H9 (cell line): ENCODE data around the gene TTC23. TPM values are rescaled to one million over a fixed set of nuclear protein-coding genes. Genes with fewer than 3 reads are reported as not detected.

Experiments used
- DNase-seq: peaks from one replicate; pipeline ENCODE4 v3.0.0-alpha.2; 2017
- H2AFZ ChIP-seq: one replicate; pipeline ENCODE4 v1.6.1; 2013; ENCODE audit warnings: mild to moderate bottlenecking, low read length, control low read depth, moderate library complexity
- H2AK5ac ChIP-seq: 2 replicates; pipeline ENCODE4 v1.6.1; 2013; ENCODE audit warnings: low read length, control low read depth, mixed read lengths; ENCODE audit not compliant: insufficient read length
- H2BK120ac ChIP-seq: one replicate; pipeline ENCODE4 v1.6.1; 2013; ENCODE audit warnings: low read depth, mild to moderate bottlenecking, low read length, control low read depth, inconsistent platforms; ENCODE audit not compliant: poor library complexity, severe bottlenecking
- H2BK12ac ChIP-seq: 2 replicates; pipeline ENCODE4 v1.6.1; 2013; ENCODE audit warnings: low read length, control low read depth, mixed read lengths, low read depth; ENCODE audit not compliant: insufficient read length
- H2BK15ac ChIP-seq: 2 replicates; pipeline ENCODE4 v1.6.1; 2013; ENCODE audit warnings: low read depth, low read length, control low read depth
- H2BK20ac ChIP-seq: one replicate; pipeline ENCODE4 v1.6.1; 2013; ENCODE audit warnings: low read depth, mild to moderate bottlenecking, low read length, control low read depth, inconsistent platforms; ENCODE audit not compliant: poor library complexity, severe bottlenecking
- H2BK5ac ChIP-seq: 2 replicates; pipeline ENCODE4 v1.6.1; 2013; ENCODE audit warnings: low read length, control low read depth, mixed read lengths; ENCODE audit not compliant: insufficient read length
- H3K14ac ChIP-seq: 2 replicates; pipeline ENCODE4 v1.6.1; 2013; ENCODE audit warnings: low read length, control low read depth; ENCODE audit not compliant: insufficient read depth
- H3K18ac ChIP-seq: 2 replicates; pipeline ENCODE4 v1.6.1; 2013; ENCODE audit warnings: low read depth, mild to moderate bottlenecking, mixed read lengths, low read length, control low read depth; ENCODE audit not compliant: insufficient read length
- H3K23ac ChIP-seq: 2 replicates; pipeline ENCODE4 v1.6.1; 2013; ENCODE audit warnings: low read length, control low read depth, mixed read lengths, low read depth; ENCODE audit not compliant: insufficient read length
- H3K23me2 ChIP-seq: 2 replicates; pipeline ENCODE4 v1.6.1; 2013; ENCODE audit warnings: low read depth, mild to moderate bottlenecking, mixed read lengths, low read length, control low read depth; ENCODE audit not compliant: insufficient read length, poor library complexity, severe bottlenecking
- H3K27ac ChIP-seq: 2 replicates; pipeline ENCODE4 v1.5.1; 2013; ENCODE audit warnings: low read length, control low read depth, mixed read lengths, low read depth; ENCODE audit not compliant: insufficient read length
- H3K27me3 ChIP-seq: 2 replicates; pipeline ENCODE4 v1.6.1; 2013; ENCODE audit warnings: low read length, control low read depth, inconsistent platforms; ENCODE audit not compliant: insufficient read depth
- H3K4ac ChIP-seq: 2 replicates; pipeline ENCODE4 v1.6.1; 2013; ENCODE audit warnings: low read depth, mild to moderate bottlenecking, control low read depth, inconsistent platforms, low read length, moderate library complexity
- H3K4me1 ChIP-seq: 2 replicates; pipeline ENCODE4 v1.6.1; 2013; ENCODE audit warnings: low read length, control low read depth, inconsistent platforms; ENCODE audit not compliant: insufficient read depth
- H3K4me2 ChIP-seq: 2 replicates; pipeline ENCODE4 v1.6.1; 2013; ENCODE audit warnings: low read length, control low read depth, mixed read lengths; ENCODE audit not compliant: insufficient read length, insufficient read depth
- H3K56ac ChIP-seq: 2 replicates; pipeline ENCODE4 v1.6.1; 2013; ENCODE audit warnings: low read depth, mild to moderate bottlenecking, mixed read lengths, low read length, control low read depth; ENCODE audit not compliant: insufficient read length
- H3K79me1 ChIP-seq: 2 replicates; pipeline ENCODE4 v1.6.1; 2013; ENCODE audit warnings: low read depth, mild to moderate bottlenecking, moderate library complexity, low read length, control low read depth, inconsistent platforms; ENCODE audit not compliant: insufficient read depth, poor library complexity, severe bottlenecking
- H3K79me2 ChIP-seq: 2 replicates; pipeline ENCODE4 v1.6.1; 2013; ENCODE audit warnings: low read length, control low read depth, inconsistent platforms; ENCODE audit not compliant: insufficient read depth
- H3K9ac ChIP-seq: 2 replicates; pipeline ENCODE4 v1.6.1; 2013; ENCODE audit warnings: low read length, control low read depth, mixed read lengths; ENCODE audit not compliant: insufficient read length; ENCODE audit errors: extremely low read depth
- H3K9me3 ChIP-seq: one replicate; pipeline ENCODE4 v1.6.1; 2013; ENCODE audit warnings: low read depth, low read length, inconsistent platforms; ENCODE audit not compliant: control insufficient read depth
- H3T11ph ChIP-seq: one replicate; pipeline ENCODE4 v1.6.1; 2013; ENCODE audit warnings: mild to moderate bottlenecking, low read length, control low read depth, inconsistent platforms
- H4K20me1 ChIP-seq: one replicate; pipeline ENCODE4 v1.6.1; 2013; ENCODE audit not compliant: control insufficient read depth, insufficient read length, insufficient read depth
- H4K5ac ChIP-seq: 2 replicates; pipeline ENCODE4 v1.6.1; 2013; ENCODE audit warnings: low read depth, mild to moderate bottlenecking, mixed read lengths, low read length, control low read depth; ENCODE audit not compliant: insufficient read length
- H4K8ac ChIP-seq: replicated peaks from 2 replicates; pipeline ENCODE4 v1.6.1; 2013; ENCODE audit warnings: low read length, control low read depth, mixed read lengths, low read depth; ENCODE audit not compliant: insufficient read length
- H4K91ac ChIP-seq: 2 replicates; pipeline ENCODE4 v1.6.1; 2013; ENCODE audit warnings: low read depth, mild to moderate bottlenecking, moderate library complexity, mixed read lengths, low read length, control low read depth; ENCODE audit not compliant: insufficient read length
- H3K27ac Mint-ChIP-seq, 3 experiments: 2 replicates in 2 of 3; 3 replicates in 1 of 3; pipeline ENCODE4 v1.8.0; 2020 to 2021; ENCODE audit warnings: mixed read lengths in 3 of 3, mild to moderate bottlenecking in 1 of 3, moderate library complexity in 1 of 3
- H3K27me3 Mint-ChIP-seq: 2 replicates; pipeline ENCODE4 v1.8.0; 2021; ENCODE audit warnings: low read depth, mild to moderate bottlenecking, moderate library complexity, mixed read lengths
- H3K36me3 Mint-ChIP-seq, 3 experiments: 2 replicates in 2 of 3; 3 replicates in 1 of 3; pipeline ENCODE4 v1.8.0; 2020 to 2021; ENCODE audit warnings: low read depth in 3 of 3, mixed read lengths in 3 of 3; ENCODE audit not compliant: insufficient read depth in 1 of 3
- H3K4me1 Mint-ChIP-seq, 2 experiments: 2 replicates each; pipeline ENCODE4 v1.8.0; 2020; ENCODE audit warnings: mixed read lengths in 2 of 2
- H3K4me3 Mint-ChIP-seq, 2 experiments: 2 replicates in 1 of 2; 3 replicates in 1 of 2; pipeline ENCODE4 v1.8.0; 2020 to 2021; ENCODE audit warnings: mild to moderate bottlenecking in 2 of 2, mixed read lengths in 2 of 2, moderate library complexity in 1 of 2
- H3K9me3 Mint-ChIP-seq, 2 experiments: 2 replicates in 1 of 2; 3 replicates in 1 of 2; pipeline ENCODE4 v1.8.0; 2020; ENCODE audit warnings: mild to moderate bottlenecking in 2 of 2, mixed read lengths in 2 of 2, moderate library complexity in 1 of 2
- CTCF ChIP-seq: fragments of 200-600 bp; sonication (generic); conservative IDR thresholded peaks from 3 replicates; pipeline ENCODE4 v1.8.0; 2021; ENCODE audit warnings: antibody characterized with exemption, mild to moderate bottlenecking
- WGBS: extraction: QIAGEN DNeasy Blood & Tissue Kit; methylation state at CpG from one replicate; pipeline ENCODE4 v1.1.7; 2013; ENCODE audit warnings: missing lambda C conversion rate, low lambda C conversion rate, mixed read lengths; ENCODE audit not compliant: insufficient read length; ENCODE audit errors: extremely low coverage; 5-methylcytosine and 5-hydroxymethylcytosine counted together
- total RNA-seq: library from RNA; stranded (reverse); gene quantifications from 2 replicates; pipeline ENCODE4 v1.2.1, GENCODE V29; 2021

TTC23 gene
- total RNA-seq, 1 experiment from 2014 or later: 14.3 TPM

GRCh38 chr15:99097441-99098410, 151.7 kb downstream of the TTC23 start:
- Histone ChIP-seq H3K27ac (no peak overlapping the region), H2BK20ac (no peak overlapping the region), H2BK5ac (no peak overlapping the region), H3K23ac (no peak overlapping the region), H3K79me2 (no peaks in the 10 kb centered on the region), H4K8ac (no peak overlapping the region), H2BK120ac (no peak overlapping the region), H3K23me2 (peaks cover 6% of the 10 kb centered on the region), H3T11ph (no peak overlapping the region), H2AK5ac (no peak overlapping the region), H4K20me1 (no peaks in the 10 kb centered on the region), H3K14ac (no peak overlapping the region), H2BK15ac (no peak overlapping the region), H3K56ac (no peak overlapping the region), H3K9ac (no peak overlapping the region), H3K4ac (no peak overlapping the region), H3K27me3 (peaks cover 6% of the 10 kb centered on the region; the same call in 1 of the 2 replicates), H3K79me1 (no peaks in the 10 kb centered on the region), H3K18ac (no peak overlapping the region), H3K4me1 (no peaks in the 10 kb centered on the region), H4K91ac (no peak overlapping the region), H2AFZ (no peak overlapping the region), H3K4me2 (no peak overlapping the region), H2BK12ac (no peak overlapping the region), H3K9me3 (no peaks in the 10 kb centered on the region), H4K5ac (no peak overlapping the region)
- Mint-ChIP-seq H3K4me3 (no peak overlapping the region), H3K27ac (no peak overlapping the region), H3K36me3 (no peaks in the 10 kb centered on the region; a peak in 1 of 7 replicates), H3K9me3 (no peaks in the 10 kb centered on the region), H3K4me1 (peaks cover 9 to 10% of the 10 kb centered on the region in 2 experiments), H3K27me3 (peaks cover 59% of the 10 kb centered on the region)
- no peak for TF ChIP-seq CTCF
- no CpG with 5 or more reads among the region's 14 CpGs for WGBS
- no peak for DNase-seq
